H9 (cell line): ENCODE measurements around the gene KLHL21. TPM values are rescaled to one million over a fixed set of nuclear protein-coding genes. Genes with fewer than 3 reads are reported as not detected.

Source experiments
- DNase-seq: peaks from one replicate; pipeline ENCODE4 v3.0.0-alpha.2; 2017
- H2AFZ ChIP-seq: one replicate; pipeline ENCODE4 v1.6.1; 2013; ENCODE audit warnings: mild to moderate bottlenecking, low read length, control low read depth, moderate library complexity
- H2AK5ac ChIP-seq: 2 replicates; pipeline ENCODE4 v1.6.1; 2013; ENCODE audit warnings: low read length, control low read depth, mixed read lengths; ENCODE audit not compliant: insufficient read length
- H2BK120ac ChIP-seq: one replicate; pipeline ENCODE4 v1.6.1; 2013; ENCODE audit warnings: low read depth, mild to moderate bottlenecking, low read length, control low read depth, inconsistent platforms; ENCODE audit not compliant: poor library complexity, severe bottlenecking
- H2BK12ac ChIP-seq: 2 replicates; pipeline ENCODE4 v1.6.1; 2013; ENCODE audit warnings: low read length, control low read depth, mixed read lengths, low read depth; ENCODE audit not compliant: insufficient read length
- H2BK15ac ChIP-seq: 2 replicates; pipeline ENCODE4 v1.6.1; 2013; ENCODE audit warnings: low read depth, low read length, control low read depth
- H2BK20ac ChIP-seq: one replicate; pipeline ENCODE4 v1.6.1; 2013; ENCODE audit warnings: low read depth, mild to moderate bottlenecking, low read length, control low read depth, inconsistent platforms; ENCODE audit not compliant: poor library complexity, severe bottlenecking
- H2BK5ac ChIP-seq: 2 replicates; pipeline ENCODE4 v1.6.1; 2013; ENCODE audit warnings: low read length, control low read depth, mixed read lengths; ENCODE audit not compliant: insufficient read length
- H3K14ac ChIP-seq: 2 replicates; pipeline ENCODE4 v1.6.1; 2013; ENCODE audit warnings: low read length, control low read depth; ENCODE audit not compliant: insufficient read depth
- H3K18ac ChIP-seq: 2 replicates; pipeline ENCODE4 v1.6.1; 2013; ENCODE audit warnings: low read depth, mild to moderate bottlenecking, mixed read lengths, low read length, control low read depth; ENCODE audit not compliant: insufficient read length
- H3K23ac ChIP-seq: 2 replicates; pipeline ENCODE4 v1.6.1; 2013; ENCODE audit warnings: low read length, control low read depth, mixed read lengths, low read depth; ENCODE audit not compliant: insufficient read length
- H3K23me2 ChIP-seq: 2 replicates; pipeline ENCODE4 v1.6.1; 2013; ENCODE audit warnings: low read depth, mild to moderate bottlenecking, mixed read lengths, low read length, control low read depth; ENCODE audit not compliant: insufficient read length, poor library complexity, severe bottlenecking
- H3K27ac ChIP-seq: 2 replicates; pipeline ENCODE4 v1.5.1; 2013; ENCODE audit warnings: low read length, control low read depth, mixed read lengths, low read depth; ENCODE audit not compliant: insufficient read length
- H3K27me3 ChIP-seq: 2 replicates; pipeline ENCODE4 v1.6.1; 2013; ENCODE audit warnings: low read length, control low read depth, inconsistent platforms; ENCODE audit not compliant: insufficient read depth
- H3K4ac ChIP-seq: 2 replicates; pipeline ENCODE4 v1.6.1; 2013; ENCODE audit warnings: low read depth, mild to moderate bottlenecking, control low read depth, inconsistent platforms, low read length, moderate library complexity
- H3K4me1 ChIP-seq: 2 replicates; pipeline ENCODE4 v1.6.1; 2013; ENCODE audit warnings: low read length, control low read depth, inconsistent platforms; ENCODE audit not compliant: insufficient read depth
- H3K4me2 ChIP-seq: 2 replicates; pipeline ENCODE4 v1.6.1; 2013; ENCODE audit warnings: low read length, control low read depth, mixed read lengths; ENCODE audit not compliant: insufficient read length, insufficient read depth
- H3K56ac ChIP-seq: 2 replicates; pipeline ENCODE4 v1.6.1; 2013; ENCODE audit warnings: low read depth, mild to moderate bottlenecking, mixed read lengths, low read length, control low read depth; ENCODE audit not compliant: insufficient read length
- H3K79me1 ChIP-seq: 2 replicates; pipeline ENCODE4 v1.6.1; 2013; ENCODE audit warnings: low read depth, mild to moderate bottlenecking, moderate library complexity, low read length, control low read depth, inconsistent platforms; ENCODE audit not compliant: insufficient read depth, poor library complexity, severe bottlenecking
- H3K79me2 ChIP-seq: 2 replicates; pipeline ENCODE4 v1.6.1; 2013; ENCODE audit warnings: low read length, control low read depth, inconsistent platforms; ENCODE audit not compliant: insufficient read depth
- H3K9ac ChIP-seq: 2 replicates; pipeline ENCODE4 v1.6.1; 2013; ENCODE audit warnings: low read length, control low read depth, mixed read lengths; ENCODE audit not compliant: insufficient read length; ENCODE audit errors: extremely low read depth
- H3K9me3 ChIP-seq: one replicate; pipeline ENCODE4 v1.6.1; 2013; ENCODE audit warnings: low read depth, low read length, inconsistent platforms; ENCODE audit not compliant: control insufficient read depth
- H3T11ph ChIP-seq: one replicate; pipeline ENCODE4 v1.6.1; 2013; ENCODE audit warnings: mild to moderate bottlenecking, low read length, control low read depth, inconsistent platforms
- H4K20me1 ChIP-seq: one replicate; pipeline ENCODE4 v1.6.1; 2013; ENCODE audit not compliant: control insufficient read depth, insufficient read length, insufficient read depth
- H4K5ac ChIP-seq: 2 replicates; pipeline ENCODE4 v1.6.1; 2013; ENCODE audit warnings: low read depth, mild to moderate bottlenecking, mixed read lengths, low read length, control low read depth; ENCODE audit not compliant: insufficient read length
- H4K8ac ChIP-seq: replicated peaks from 2 replicates; pipeline ENCODE4 v1.6.1; 2013; ENCODE audit warnings: low read length, control low read depth, mixed read lengths, low read depth; ENCODE audit not compliant: insufficient read length
- H4K91ac ChIP-seq: 2 replicates; pipeline ENCODE4 v1.6.1; 2013; ENCODE audit warnings: low read depth, mild to moderate bottlenecking, moderate library complexity, mixed read lengths, low read length, control low read depth; ENCODE audit not compliant: insufficient read length
- H3K27ac Mint-ChIP-seq, 3 experiments: 2 replicates in 2 of 3; 3 replicates in 1 of 3; pipeline ENCODE4 v1.8.0; 2020 to 2021; ENCODE audit warnings: mixed read lengths in 3 of 3, mild to moderate bottlenecking in 1 of 3, moderate library complexity in 1 of 3
- H3K27me3 Mint-ChIP-seq: 2 replicates; pipeline ENCODE4 v1.8.0; 2021; ENCODE audit warnings: low read depth, mild to moderate bottlenecking, moderate library complexity, mixed read lengths
- H3K36me3 Mint-ChIP-seq, 3 experiments: 2 replicates in 2 of 3; 3 replicates in 1 of 3; pipeline ENCODE4 v1.8.0; 2020 to 2021; ENCODE audit warnings: low read depth in 3 of 3, mixed read lengths in 3 of 3; ENCODE audit not compliant: insufficient read depth in 1 of 3
- H3K4me1 Mint-ChIP-seq, 2 experiments: 2 replicates each; pipeline ENCODE4 v1.8.0; 2020; ENCODE audit warnings: mixed read lengths in 2 of 2
- H3K4me3 Mint-ChIP-seq, 2 experiments: 2 replicates in 1 of 2; 3 replicates in 1 of 2; pipeline ENCODE4 v1.8.0; 2020 to 2021; ENCODE audit warnings: mild to moderate bottlenecking in 2 of 2, mixed read lengths in 2 of 2, moderate library complexity in 1 of 2
- H3K9me3 Mint-ChIP-seq, 2 experiments: 2 replicates in 1 of 2; 3 replicates in 1 of 2; pipeline ENCODE4 v1.8.0; 2020; ENCODE audit warnings: mild to moderate bottlenecking in 2 of 2, mixed read lengths in 2 of 2, moderate library complexity in 1 of 2
- CTCF ChIP-seq: fragments of 200-600 bp; sonication (generic); conservative IDR thresholded peaks from 3 replicates; pipeline ENCODE4 v1.8.0; 2021; ENCODE audit warnings: antibody characterized with exemption, mild to moderate bottlenecking
- WGBS: extraction: QIAGEN DNeasy Blood & Tissue Kit; methylation state at CpG from one replicate; pipeline ENCODE4 v1.1.7; 2013; ENCODE audit warnings: missing lambda C conversion rate, low lambda C conversion rate, mixed read lengths; ENCODE audit not compliant: insufficient read length; ENCODE audit errors: extremely low coverage; 5-methylcytosine and 5-hydroxymethylcytosine counted together
- total RNA-seq: library from RNA; stranded (reverse); gene quantifications from 2 replicates; pipeline ENCODE4 v1.2.1, GENCODE V29; 2021

KLHL21 gene
- total RNA-seq, 1 experiment from 2014 or later = 31.9 TPM

- WGBS = no CpG with 5 or more reads among the region's 12 CpGs
- Histone ChIP-seq H4K8ac (no peak overlapping the region), H3K27ac (no peak overlapping the region), H4K20me1 (no peaks in the 10 kb centered on the region), H2BK20ac (no peak overlapping the region), H3K14ac (no peak overlapping the region; the same call in 1 of the 2 replicates), H2AK5ac (no peak overlapping the region), H3K79me2 (0 out of 2 replicates have a peak, but pooled peaks cover 2% of the 10 kb centered on the region), H3K9me3 (no peaks in the 10 kb centered on the region), H3K18ac (no peak overlapping the region), H4K5ac (no peak overlapping the region), H2BK120ac (no peak overlapping the region), H3K56ac (no peak overlapping the region), H2BK5ac (no peak overlapping the region), H2AFZ (no peak overlapping the region), H3K4me2 (no peak overlapping the region), H3K4ac (no peak overlapping the region), H3K27me3 (no peaks in the 10 kb centered on the region), H4K91ac (no peak overlapping the region), H3K23me2 (peaks cover 5% of the 10 kb centered on the region), H3K4me1 (no peaks in the 10 kb centered on the region), H2BK12ac (no peak overlapping the region), H3T11ph (no peak overlapping the region), H3K79me1 (no peaks in the 10 kb centered on the region), H3K23ac (no peak overlapping the region), H3K9ac (no peak overlapping the region), H2BK15ac (no peak overlapping the region)
- no peak for TF ChIP-seq CTCF
- no peaks in the 10 kb centered on the region for H3K27me3 Mint-ChIP-seq
- H3K9me3 Mint-ChIP-seq = no peaks in the 10 kb centered on the region
- H3K36me3 Mint-ChIP-seq = peaks cover 18 to 66% (median 48%) of the 10 kb centered on the region in 3 experiments
- DNase-seq = no peak
- peak overlapping the region in 1 of 3 experiments; percentile 44; a peak in 1 of 7 replicates for H3K27ac Mint-ChIP-seq
- no peak overlapping the region; a peak in 1 of 5 replicates for H3K4me3 Mint-ChIP-seq
- H3K4me1 Mint-ChIP-seq = peaks cover 4 to 14% of the 10 kb centered on the region in 2 experiments
Observed at GRCh38 chr1:6628971-6629479, 26.4 kb upstream of the KLHL21 start.
